GM18951 (cell line): ENCODE measurements around the gene PLOD2.

ENCODE experiments used
- POLR2A ChIP-seq: IDR thresholded peaks from 4 replicates; pipeline ENCODE4 v1.6.1; 2011; ENCODE audit warnings: mild to moderate bottlenecking; ENCODE audit not compliant: insufficient read length, insufficient read depth; ENCODE audit errors: extremely low read depth
- in situ Hi-C: fragments of 300-500 bp; cut with MboI; formaldehyde crosslinking; loops from one replicate; pipeline ENCODE4 v1.12.0; 2022; ENCODE audit warnings: low sequenced_read_pairs, mixed read lengths, inconsistent platforms; ENCODE audit not compliant: unreplicated experiment

The PLOD2 gene

DNA sequence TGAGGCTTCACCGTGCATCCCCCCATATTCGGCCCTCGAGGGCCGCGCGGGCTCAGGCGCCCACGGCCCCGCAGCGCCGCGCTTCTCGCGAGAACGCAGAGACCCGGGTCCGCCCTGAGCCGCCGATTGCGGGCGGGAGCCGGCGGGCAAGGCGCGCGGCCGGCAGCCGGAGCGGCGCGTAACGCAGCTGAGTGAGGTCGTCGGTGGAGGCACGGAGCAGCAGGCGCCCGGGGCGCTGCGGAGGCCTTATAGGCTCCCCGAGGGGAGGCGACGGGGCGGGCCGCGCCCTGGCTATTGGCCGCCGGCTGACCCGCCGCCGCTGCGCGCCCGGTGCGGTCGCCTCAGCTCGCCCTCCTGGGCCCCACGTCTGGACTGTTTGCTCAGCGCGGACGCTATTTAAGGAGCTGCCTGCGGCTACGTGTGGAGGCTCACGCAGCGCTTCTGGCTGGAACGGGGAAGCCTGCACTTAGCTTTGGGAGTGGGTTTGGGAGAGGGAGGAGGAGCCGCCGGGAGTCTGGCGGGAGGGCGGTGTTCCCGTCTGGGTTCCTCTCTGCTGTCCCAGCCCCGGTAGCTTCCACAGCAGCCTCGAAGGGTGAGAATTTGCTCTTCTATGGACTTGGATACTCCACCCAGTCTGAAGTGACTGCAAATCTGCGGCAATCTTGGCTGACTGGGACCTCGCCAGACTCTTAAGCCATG, at the start of gene PLOD2:
Gene PLOD2, minus strand, starts transcription at position 221 of the 699 bp plus-strand sequence. Its CDS starts 195 bp downstream, at position 26.
- in situ Hi-C loops = loop anchor here (25.0 kb wide), 1 partner anchor 374 kb away; no protein-coding TSS in a partner anchor
- TF ChIP-seq POLR2A = peak; percentile 42

GRCh38 chr3:146209371-146209770, 48.4 kb upstream of the PLOD2 start:
- in situ Hi-C loops = loop anchor here (25.0 kb wide), 1 partner anchor 378 kb away; no protein-coding TSS in a partner anchor
- no peak for TF ChIP-seq POLR2A

GRCh38 chr3:146203776-146204175, 42.8 kb upstream of the PLOD2 start:
- in situ Hi-C loops = loop anchor here (25.0 kb wide), 1 partner anchor 384 kb away; no protein-coding TSS in a partner anchor
- no peak for TF ChIP-seq POLR2A

DNA sequence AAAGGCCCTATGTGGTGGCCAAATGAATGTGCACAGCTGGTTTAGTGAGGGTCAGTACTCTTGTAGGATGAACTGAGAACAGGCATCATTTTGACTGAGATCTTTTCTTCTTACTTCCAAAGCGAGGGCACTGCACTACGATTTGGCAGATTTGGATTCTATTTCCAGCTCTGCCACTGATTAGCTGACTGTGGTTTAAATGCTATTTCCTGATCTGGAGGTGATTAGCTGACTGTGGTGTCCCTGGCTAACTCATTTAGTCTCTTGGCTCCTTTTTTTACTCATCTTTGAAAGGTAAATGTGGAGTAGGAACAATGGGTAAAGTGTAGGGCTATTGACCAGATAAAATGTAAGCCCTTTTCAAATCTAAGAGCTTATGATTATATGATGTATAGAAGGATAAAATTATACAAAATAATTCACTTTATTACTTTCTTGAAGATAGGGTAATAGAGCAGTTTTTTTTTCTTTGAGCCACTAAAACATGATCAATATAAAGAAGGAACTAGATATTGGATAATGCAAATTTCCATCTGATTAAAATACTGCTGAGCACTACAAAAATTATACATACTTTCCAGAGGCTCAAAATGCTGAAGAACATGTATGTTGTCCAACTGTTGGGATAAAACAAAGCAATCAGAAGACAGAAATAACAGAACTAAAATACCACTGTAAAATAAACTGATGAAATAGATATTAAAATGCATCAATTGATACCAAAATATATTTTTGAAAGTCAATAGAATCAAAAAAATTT, 39.7 kb upstream of the PLOD2 start:
- in situ Hi-C loops = loop anchor here (25.0 kb wide), 1 partner anchor 387 kb away; no protein-coding TSS in a partner anchor
- no peak for TF ChIP-seq POLR2A

- in situ Hi-C loops = loop anchor here (25.0 kb wide), 1 partner anchor 388 kb away; no protein-coding TSS in a partner anchor
- no peak for TF ChIP-seq POLR2A
Measured at GRCh38 chr3:146199762-146200161, 38.8 kb upstream of the PLOD2 start.

GRCh38 chr3:146196789-146197188, 35.8 kb upstream of the PLOD2 start:
- in situ Hi-C loops = no loop called here

DNA sequence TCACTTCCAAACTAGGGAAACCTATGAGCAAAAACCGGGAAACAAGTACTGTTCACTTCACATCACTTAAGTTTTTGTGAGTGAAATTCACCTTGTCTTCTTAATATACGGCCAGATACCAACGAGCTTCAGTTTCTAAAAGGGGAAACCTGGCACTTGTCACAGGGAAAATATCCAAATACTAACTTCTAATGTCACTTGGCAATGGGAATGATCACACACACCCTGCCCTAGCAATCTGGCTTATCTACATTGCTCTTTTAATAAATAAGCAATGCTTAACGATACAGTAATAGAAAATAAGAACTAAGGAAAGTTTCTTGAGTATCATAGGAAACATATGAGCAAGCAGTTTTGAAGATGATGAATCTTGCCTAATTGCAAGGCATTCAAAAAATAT, 34.6 kb upstream of the PLOD2 start:
- in situ Hi-C loops = no loop called here
- TF ChIP-seq POLR2A = no peak

More at GRCh38 chr3:146196789-146197188, 35.8 kb upstream of the PLOD2 start:
- no peak for TF ChIP-seq POLR2A

- TF ChIP-seq POLR2A = no peak
- in situ Hi-C loops = no loop called here
Measured at GRCh38 chr3:146195030-146195429, 34.0 kb upstream of the PLOD2 start.

DNA sequence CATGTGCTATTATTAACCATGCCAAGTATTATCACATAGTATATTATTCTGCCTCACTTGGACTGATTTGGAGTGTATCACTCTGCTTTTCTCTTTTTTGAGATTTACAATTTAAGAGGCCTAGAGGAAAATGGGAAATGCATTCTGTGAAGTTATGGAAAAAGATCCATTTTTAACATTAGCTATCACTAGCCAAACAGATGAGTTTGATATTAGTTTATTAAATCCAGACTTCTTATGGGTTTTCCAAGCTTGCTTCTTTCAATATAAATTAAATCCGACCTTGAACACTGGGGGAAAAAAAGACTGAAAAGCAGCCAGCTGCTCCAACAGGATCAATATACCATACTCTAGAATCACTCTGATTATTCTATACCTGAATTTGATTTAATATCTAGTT, 30.1 kb upstream of the PLOD2 start:
- in situ Hi-C loops = no loop called here
- TF ChIP-seq POLR2A = no peak

DNA sequence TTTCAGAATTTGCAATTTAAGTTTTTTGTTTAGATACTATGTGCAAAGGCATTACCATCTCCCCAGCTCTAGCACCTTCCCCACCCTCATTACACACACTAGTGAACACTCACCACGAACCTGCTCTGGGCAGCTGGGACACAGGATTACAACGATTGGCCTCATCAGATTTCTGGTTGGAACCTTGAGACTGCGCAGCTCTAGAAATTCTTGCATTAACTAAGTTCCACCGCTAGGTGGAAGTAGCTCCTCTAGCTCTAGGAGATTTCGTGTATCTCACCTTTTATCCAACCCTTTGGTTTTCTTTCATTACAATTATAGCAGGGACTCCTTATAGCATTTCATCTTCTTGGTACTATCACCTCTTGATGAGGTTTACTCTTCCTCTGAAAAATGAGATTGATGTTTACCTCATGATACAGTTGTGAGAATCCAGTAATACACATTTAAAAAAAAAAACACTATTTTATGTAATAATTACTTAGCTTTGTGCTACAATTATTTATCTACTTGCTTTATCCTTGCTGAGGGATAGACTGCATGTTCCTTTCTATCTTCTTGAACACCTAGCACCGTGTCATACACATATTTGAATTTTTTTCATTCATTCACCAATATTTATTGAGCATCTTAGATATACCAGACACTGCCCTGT, 28.7 kb upstream of the PLOD2 start:
- in situ Hi-C loops = no loop called here
- TF ChIP-seq POLR2A = no peak

DNA sequence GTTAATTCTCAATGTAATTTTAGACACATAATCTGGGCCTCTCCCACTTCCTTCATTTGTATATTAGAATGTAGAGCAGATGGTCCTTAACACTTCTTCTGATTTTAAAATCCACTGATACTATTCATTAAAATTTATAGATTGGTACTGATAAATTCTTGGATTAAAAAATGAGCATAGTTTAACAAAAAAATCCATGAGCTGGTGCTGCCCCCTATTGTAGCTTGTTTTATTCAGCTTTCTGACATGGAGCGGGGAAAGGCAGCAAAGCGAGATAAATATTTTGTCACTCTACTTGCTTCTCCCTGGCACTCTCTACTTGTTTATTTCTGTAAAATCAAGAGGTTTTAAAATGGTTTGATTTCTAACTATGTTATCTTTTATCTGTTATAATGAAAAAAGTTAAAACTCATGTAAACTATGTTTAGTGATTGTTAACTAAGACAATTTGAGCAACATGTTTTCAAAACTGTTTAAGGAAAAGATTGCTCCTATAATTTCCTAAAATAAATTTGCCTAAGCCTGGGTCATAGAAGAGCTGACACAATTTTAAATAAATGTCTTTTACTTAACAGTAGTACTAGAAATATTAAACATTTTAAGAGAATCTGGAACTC, 26.5 kb upstream of the PLOD2 start:
- in situ Hi-C loops = no loop called here
- TF ChIP-seq POLR2A = no peak

DNA sequence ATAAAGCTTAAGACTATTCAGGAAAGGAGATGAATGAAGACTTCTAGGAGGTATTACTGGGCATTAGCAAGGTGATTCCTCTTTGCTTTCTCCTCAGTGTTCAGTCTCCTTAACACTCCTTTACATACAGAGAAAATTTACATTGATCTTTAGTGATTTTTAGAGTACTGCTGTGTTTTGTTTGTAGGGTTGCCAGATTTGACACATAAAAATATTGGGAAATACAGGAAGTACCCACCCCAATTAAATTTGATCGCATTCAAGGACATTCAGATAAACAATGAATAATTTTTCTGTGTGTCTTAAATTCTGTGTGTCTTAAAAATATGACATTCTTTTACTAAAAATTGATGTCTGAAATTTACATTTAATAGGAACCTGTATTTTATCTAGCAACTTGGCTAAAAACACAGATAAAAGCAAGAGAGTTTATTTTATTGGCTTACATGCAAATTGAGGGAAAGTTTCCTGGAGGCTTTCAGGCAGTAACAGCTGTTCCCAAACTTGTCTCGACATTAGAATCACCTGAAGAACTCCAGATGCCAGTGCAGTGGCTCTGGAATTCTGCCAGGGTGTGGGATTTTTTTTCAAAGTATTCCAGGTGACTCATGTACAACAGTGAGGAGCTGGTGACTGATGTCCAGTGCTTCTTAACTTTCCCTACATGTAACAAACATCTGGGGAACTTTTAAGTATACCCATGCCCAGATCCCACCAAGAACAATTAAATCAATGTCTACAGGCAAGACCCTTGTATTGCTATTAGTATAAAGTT, 23.4 kb upstream of the PLOD2 start:
- in situ Hi-C loops = no loop called here
- no peak for TF ChIP-seq POLR2A
